NCI-H1092 (cell line): ENCODE measurements around the gene CNTROB.

Source experiments
- DNase-seq: peaks from one replicate; lab custom pipeline; 2025; lab: John Stamatoyannopoulos, UW

The CNTROB gene

DNA sequence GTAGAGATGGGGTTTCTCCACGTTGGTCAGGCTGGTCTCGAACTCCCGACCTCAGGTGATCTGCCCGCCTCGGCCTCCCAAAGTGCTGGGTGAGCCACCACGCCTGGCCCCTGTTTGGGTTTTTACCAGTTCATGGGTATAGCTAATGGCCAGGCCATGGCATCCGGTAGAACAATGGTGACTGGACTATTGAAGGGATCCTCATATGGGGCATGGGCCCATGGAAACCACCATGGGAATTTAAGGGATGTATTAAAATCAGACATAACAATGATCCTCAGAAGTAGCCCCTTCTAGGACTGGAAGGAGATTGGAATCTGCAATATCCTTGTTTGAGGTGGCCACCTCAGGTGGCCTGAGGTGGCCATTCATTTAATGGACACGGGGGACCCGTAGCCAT is 52.9 kb downstream of the CNTROB start:
- DNase-seq = no peak

DNA sequence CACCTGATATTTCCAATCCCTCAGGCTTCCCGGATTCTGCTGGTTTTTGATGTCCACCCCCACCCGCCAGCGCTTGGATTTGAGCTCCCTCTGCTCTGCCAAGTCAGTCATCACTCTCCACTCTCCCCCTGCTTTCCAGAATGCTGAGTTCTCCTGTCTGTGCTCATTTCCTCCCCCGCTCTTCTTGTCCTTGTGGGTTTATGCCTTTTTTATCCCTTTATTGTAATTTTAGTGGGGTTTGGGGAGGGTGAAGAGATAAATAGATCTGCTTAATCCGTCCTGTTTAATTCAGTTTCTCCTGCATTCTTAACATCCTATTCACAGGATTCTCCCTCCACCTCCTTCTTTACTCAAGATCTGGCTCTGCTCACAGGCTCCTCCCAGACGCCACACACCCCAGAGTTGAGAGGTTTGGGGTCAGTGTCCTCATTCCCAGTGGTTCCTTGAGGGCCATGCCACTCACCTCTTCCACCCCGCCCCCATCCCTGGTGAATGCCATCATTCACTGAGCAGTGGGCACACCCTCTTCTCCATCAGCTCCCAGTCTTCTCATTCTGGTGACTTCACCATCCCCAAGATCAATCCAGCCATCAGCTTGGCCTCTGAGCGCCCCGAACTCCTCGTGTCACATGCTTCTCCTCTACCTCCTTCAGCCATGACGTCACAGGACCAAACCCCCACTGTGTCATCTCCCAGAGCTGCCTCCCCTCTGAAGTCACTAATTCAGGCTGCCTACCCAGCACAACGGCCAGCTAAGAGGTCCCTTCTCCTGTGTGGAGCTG is 55.3 kb downstream of the CNTROB start:
- DNase-seq = no peak

DNA sequence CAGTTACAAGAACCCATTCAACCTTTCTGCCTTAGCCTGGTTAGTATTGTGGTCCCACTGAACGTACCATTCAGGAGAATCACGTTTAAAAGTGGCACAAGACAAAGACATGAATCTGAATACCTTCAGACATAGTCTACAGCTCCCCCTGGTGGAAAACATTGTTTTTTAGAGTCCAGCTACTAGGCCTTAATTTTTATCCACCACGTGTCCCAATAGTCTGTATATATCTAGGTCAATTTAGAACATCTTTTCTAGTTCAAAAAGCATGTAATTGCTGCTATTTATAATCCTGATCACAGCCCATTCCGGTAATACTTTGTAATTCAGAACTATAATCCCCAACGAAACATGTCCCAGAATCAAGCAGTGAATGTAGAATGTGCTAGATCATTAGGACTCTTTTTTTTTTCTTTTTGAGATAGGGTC is 56.8 kb downstream of the CNTROB start:
- peak; percentile 30 for DNase-seq

DNA sequence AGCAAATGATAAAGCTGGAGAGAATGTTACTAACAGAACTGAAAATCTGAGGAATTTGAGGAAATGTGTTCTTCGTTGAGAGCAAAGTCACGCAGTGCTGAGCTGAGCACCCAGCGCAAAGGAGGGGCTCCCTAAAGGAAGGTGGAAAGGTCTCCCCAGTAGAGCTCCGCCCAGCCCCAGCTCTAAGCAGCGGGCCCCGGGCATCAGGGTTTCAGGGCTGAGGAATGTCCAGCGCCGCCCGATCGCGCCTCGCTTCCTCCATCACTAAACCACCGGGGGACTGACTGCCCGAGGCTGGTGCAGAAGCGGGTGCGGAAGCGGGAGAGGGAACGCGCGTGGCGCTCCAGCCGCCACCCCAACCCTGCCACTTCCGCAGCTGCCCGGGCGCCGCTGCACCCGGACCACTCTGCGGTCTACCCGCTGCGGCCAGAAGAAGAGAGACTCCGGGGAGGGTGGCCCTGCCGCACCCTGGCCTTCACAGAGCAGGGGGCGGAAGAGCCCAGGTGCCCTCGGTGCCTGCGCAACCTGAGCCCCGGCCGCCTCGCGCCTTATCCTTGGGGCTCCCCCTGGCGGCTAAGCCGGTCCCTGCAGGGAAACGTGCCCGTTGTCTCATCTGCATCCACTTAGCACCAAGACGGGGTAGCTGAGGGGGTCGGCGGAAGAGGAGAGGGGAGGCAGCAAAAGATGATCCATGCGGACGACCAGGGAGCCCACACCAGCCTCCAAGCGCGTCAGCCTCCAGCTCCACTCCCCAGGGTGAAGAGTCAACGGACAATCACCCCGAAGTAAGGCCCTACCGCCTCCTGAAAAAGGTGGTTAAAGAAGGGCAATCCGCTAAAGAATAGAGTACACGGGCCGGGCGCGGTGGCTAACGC is 58.0 kb downstream of the CNTROB start:
- peak; percentile 39 for DNase-seq

DNA sequence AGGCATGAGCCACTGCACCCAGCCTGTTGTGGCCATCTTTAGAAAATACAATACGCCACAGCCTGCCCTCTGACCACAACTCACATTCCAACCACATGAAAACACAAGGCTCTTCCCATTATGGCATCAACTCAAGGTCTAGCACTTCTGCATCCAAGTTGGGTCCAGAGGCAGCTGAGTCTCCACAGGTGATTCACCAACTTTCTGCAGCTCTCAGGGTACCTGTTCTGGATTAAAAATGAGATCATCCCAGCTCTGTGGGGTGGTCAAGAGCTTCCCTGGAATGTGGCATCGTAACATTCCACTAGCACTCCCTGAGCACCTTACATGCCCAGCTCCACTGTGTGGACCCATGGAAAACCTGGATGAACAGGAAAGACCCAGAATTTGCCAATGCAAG is 60.5 kb downstream of the CNTROB start:
- DNase-seq = no peak

DNA sequence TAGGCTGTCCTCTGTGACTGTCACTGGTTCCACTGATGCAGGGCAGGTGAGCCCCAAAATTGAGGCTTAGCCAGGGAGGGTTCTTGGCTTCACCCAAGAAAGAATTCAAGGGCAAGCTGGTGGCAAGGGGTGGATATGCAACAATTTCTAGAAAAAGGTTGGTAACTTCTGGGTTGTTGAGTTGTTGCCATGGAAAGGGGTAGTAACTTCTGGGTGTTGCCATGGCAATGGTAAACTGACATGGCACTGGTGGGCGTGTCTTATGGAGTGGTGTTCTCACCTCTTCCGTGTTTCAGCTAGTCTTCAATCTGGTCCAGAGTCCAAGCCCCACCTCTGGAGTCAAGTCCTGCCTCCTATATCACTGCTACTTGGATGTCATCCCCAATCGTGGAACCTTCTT is 60.9 kb downstream of the CNTROB start:
- DNase-seq = no peak

DNA sequence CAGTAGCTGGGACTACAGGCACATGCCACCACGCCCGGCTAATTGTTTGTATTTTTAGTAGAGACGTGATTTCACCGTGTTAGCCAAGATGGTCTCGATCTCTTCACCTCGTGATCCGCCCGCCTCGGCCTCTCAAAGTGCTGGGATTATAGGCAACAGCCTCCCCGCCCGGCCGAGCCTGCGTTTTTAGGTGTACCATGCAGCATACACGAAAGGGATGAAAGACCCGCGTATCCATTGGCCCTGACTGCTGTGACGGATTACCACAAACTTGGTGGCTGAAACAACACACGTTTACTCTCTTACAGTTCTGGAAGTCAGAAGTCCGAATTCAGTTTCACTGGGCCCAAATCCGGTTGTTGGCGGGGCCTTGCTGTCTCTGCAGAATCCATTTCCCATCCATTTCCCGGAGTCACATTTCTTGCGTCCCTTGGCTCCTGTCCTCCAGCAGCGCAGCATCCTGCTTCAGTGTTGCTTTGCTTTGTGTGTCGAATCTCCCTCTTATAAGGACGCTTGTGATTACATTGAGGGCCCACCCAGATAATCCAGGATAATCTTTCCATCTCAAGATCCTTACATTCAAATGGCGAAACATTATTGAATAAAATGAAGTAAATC is 62.1 kb downstream of the CNTROB start:
- DNase-seq = no peak

DNA sequence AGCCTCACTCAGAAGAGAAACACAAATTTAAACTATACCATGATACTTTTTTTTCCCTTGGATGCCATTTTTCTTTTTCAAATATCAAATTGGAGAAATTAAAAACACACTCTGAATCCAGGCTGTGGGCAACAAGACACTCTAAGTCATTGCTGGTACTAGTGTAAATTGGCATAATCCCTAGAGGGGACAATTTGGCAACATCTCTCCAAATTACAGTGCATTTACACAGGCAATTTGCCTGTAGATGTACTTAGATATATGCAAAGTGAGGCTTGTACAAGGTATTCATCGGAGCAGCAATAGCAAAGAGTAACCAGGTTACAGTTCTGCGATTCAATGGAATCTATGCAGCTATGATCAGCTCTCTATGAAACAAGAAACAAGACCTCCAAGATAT is 63.7 kb downstream of the CNTROB start:
- no peak for DNase-seq

DNA sequence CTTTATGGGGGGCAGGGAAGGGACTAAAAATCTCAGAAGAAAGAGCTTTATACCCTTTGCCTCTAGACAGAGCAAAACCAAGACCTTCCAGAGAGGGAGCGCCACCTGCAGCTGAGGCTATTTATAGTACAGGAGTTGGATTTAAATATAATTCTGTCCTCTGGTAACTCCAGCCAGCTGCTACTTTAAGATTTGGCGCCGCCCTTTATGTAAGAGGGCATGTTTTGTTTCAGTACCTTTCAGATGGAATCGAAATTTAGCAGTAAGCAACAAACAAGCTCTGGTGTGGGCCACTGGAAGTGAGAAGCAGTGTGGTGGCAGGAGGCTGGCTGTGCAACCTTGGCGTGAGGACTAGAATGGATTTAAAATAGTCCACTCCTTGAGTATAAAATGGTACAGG is 65.2 kb downstream of the CNTROB start:
- no peak for DNase-seq
